GM21825 (cell line): ENCODE measurements around the gene MRPL10.
A peak's percentile ranks its signal among the peaks of the same experiment; 100 is the strongest.

Source experiments
- ATAC-seq: cut with Tn5 transposase; IDR thresholded peaks from one replicate; pipeline ENCODE4 v1.9.1; 2021; ENCODE audit warnings: mild to moderate bottlenecking, moderate library complexity; ENCODE audit not compliant: unreplicated experiment

The MRPL10 gene

DNA sequence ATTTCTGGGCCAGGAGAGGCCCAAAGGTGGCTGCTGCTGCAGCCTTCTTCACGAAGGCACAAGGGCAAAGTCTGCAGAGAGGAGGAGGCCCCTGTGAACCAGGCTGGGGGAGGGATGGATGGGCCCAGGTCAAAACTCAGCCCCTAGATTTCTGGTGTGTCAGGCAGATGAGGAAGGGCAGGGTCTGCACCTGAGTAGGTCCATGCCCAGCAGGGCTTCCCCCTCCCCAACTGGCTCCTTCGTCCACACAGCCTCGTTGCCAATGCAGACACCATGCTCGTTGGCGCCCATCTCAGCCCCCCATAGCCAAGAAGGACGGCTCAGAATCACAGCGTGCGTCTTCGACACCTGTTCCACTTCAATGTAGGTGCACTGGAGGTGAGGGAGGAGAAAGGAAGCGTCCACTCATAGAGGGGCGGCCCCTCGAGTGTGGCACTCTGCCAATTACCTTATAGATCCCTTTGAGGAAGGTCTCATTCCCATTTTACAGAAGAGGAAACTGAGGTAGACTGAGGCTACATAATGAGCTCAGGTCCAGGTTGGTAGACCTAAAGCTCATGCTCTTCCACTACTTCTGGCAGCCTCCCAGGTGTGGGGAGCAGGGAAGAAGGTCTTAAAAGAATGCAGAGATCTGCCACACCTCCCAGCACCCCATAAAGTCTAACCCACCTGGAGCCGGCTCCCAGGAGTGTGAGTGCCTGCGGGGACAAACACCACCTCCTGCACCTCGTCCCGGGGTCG lies 8.8 kb upstream of the MRPL10 start:
- no peak for ATAC-seq

- ATAC-seq = no peak
Observed at GRCh38 chr17:47839071-47839470, 7.7 kb upstream of the MRPL10 start.

GRCh38 chr17:47838636-47839035 lies 7.3 kb upstream of the MRPL10 start:
- ATAC-seq = no peak

GRCh38 chr17:47837401-47838039 lies 6.2 kb upstream of the MRPL10 start:
- no peak for ATAC-seq

GRCh38 chr17:47836601-47837000 lies 5.3 kb upstream of the MRPL10 start:
- ATAC-seq = no peak

GRCh38 chr17:47834756-47835155 lies 3.4 kb upstream of the MRPL10 start:
- no peak for ATAC-seq

- no peak for ATAC-seq
Observed at GRCh38 chr17:47831934-47832327, 590 bp upstream of the MRPL10 start.

DNA sequence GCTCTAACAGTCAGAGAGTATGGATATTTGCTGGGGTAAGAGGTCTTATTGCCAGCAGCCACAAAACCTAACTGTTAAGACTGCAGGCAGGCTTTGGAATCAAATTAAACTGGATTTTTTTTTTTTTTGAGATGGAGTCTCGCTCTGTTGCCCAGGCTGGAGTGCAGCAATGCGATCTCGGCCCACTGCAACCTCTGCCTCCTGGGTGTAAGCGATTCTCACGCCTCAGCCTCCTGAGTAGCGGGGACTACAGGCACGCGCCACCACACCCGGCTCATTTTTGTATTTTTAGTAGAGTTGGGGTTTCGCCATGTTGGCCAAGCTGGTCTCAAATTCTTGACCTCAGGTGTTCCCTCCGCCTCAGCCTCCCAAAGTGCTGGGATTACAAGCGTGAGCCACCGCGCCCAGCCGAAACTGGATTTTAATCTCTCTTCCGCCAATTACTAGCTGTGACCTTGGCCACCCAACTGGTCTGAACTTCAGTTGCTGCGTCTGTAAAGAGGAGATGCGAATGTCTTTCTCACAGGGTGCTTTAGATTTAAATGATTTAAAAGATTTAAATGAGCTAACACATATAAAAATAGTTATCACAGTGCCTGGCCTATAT lies 842 bp downstream of the MRPL10 start:
- ATAC-seq = no peak

GRCh38 chr17:47829870-47830269 lies 1.5 kb downstream of the MRPL10 start:
- no peak for ATAC-seq

- ATAC-seq = no peak
Observed at GRCh38 chr17:47823519-47823918, 7.8 kb downstream of the MRPL10 start.

DNA sequence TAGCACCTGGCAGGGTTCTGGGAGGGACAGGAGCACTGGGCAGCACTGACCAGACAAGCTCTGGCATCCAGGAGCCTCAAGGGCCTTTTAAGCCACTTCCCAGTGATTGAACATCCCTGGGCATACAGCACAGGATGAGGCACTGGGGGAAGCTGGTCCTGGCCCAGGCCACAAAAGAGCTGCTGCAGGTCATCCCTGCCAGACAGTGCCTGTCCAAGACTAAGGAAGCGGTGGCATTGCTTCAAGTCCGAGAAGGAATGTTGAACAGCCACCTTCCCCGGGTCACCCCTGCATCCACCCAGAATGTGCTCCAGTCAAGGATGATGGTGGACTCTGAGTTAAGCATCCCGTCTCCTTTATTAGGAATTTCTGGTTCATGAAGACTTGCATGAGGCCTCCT lies 8.6 kb downstream of the MRPL10 start:
- no peak for ATAC-seq

GRCh38 chr17:47821424-47822391 lies 9.6 kb downstream of the MRPL10 start, which contains the start of gene OSBPL7:
Gene OSBPL7, minus strand, starts transcription at chr17:47821794. Its CDS starts 1,516 bp downstream, at chr17:47820278.
- ATAC-seq = peak; percentile 75

- ATAC-seq = no peak
Observed at GRCh38 chr17:47821031-47821423, 10.3 kb downstream of the MRPL10 start.

DNA sequence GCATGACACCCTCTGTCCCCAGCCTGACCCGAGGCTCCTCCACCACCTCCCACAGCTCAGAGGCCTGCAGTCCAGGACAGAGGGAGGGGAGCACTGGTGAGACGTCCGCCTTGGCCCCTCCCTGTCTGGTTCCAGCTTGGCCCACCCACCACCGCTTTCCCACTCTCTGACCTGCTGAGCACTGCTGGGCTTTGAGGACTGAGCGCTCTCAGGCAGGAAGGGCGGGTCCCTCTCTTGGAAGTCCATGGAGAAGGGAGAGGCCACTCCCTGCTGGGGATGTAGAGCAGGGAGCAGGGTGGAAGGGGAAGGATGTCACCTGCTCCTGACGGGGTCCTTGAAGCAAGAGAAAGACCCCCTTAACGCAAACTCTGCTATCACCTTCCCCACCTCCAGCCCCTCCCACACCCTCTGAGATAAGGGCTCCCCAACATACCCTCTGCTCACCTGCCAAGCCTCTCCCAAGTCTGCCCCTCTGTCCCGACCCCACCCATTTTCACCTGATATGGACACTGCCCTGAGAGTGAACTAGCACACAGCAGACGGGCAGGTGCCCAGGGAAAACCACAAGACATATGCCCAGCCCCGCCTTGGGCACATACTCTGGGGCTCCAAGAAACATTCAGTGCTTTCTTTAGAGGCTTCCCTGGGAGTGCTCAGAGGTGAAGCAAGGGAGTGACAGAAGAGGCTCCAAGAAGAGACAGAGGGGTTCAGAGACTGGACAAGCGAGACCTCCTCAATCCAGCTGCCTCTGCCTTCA lies 11.1 kb downstream of the MRPL10 start:
- ATAC-seq = no peak

GRCh38 chr17:47819475-47819874 lies 11.9 kb downstream of the MRPL10 start:
- no peak for ATAC-seq

GRCh38 chr17:47818002-47818695 lies 13.2 kb downstream of the MRPL10 start:
- no peak for ATAC-seq

- no peak for ATAC-seq
Observed at GRCh38 chr17:47816947-47817346, 14.4 kb downstream of the MRPL10 start.

DNA sequence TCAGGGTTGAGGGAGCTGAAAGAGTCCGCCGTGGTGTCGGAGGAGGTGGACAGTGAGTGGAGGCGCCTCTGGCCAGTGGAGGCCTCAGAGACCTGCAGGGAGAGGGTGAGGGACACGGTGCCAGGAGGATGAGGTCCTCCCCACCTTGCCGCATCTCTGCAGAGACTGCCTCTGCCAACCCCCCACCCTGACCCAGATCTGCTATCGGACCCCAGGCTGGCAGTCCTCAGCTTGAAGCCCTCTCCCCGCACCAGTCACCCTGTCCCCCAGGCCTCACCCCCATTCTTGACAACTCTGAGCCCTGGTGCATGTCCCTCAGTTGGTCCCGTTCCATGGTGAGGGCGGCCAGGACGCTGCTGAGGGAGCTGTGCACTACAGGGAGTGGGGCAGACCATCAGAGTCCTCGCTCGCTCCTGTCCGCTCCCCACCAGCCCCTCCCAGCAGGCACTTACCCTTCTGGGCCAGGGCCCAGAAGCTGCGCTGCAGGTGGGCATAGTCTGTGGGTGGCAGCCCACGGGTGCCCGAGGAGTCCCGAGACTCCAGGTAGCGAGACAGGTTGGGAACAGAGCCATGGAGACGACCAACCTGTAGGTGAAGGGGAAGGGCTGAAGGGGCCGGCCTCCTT lies 15.1 kb downstream of the MRPL10 start:
- no peak for ATAC-seq
